Measurements from ENCODE around the gene STUB1.

Gene STUB1

DNA sequence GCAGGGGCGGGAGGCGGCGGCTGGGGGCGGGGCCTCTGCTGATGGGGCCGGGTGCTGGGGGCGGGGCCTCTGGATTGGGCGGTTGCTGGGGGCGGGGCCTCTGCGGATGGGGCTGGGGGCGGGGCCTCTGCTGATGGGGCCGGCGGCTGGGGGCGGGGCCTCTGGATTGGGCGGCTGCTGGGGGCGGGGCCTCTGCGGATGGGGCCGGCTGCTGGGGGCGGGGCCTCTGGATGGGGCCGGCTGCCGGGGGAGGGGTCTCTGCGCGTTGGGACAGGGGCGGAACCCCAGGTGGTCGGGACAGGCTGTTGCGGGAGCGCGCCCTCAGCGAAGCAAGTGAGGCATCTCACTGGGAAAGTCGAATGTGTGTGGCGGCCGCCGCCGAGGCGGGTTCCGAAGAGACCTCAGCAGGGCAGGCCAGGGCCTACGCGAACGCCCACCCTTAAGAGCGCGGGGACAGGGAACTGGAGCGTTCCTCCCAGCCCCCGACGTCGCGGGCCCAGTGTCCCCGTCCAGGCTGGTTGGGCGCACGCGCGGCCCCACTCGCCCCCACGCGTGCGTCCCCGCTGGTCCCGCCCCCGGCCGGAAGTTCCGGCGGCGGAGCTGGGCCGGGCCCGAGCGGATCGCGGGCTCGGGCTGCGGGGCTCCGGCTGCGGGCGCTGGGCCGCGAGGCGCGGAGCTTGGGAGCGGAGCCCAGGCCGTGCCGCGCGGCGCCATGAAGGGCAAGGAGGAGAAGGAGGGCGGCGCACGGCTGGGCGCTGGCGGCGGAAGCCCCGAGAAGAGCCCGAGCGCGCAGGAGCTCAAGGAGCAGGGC is at the start of gene STUB1:
Gene STUB1, plus strand, starts transcription at position 597 of the 811 bp plus-strand sequence. Its CDS starts 116 bp downstream, at position 713.
- peak; percentile 78 to 92 for DNase-seq

GRCh38 chr16:630815-631405 is 49.3 kb upstream of the STUB1 start, which contains the start of gene WFIKKN1:
Gene WFIKKN1 (plus strand): TSS chr16:630985. CDS start chr16:631254, 269 bp downstream.
- no peak for DNase-seq

DNA sequence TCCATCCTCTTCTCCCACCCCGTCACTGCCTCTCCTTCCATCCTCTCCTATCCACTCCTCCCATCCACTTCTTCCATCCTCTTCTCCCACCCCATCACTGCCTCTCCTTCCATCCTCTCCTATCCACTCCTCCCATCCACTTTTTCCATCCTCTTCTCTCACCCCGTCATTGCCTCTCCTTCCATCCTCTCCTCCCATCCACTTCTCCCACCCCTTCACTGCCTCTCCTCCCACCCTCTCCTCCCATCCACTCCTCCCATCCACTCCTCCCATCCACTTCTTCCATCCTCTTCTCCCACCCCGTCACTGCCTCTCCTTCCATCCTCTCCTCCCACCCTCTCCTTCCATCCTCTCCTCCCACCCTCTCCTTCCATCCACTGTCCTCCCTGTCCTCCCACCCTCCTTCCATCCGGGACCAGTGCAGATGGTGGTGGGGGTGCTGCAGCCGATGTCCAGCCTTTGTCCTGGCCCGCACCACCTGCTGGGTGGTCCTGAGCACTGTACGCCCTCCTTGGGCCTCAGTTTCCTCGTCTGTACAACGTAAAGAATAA is 48.3 kb upstream of the STUB1 start:
- no peak for DNase-seq

DNA sequence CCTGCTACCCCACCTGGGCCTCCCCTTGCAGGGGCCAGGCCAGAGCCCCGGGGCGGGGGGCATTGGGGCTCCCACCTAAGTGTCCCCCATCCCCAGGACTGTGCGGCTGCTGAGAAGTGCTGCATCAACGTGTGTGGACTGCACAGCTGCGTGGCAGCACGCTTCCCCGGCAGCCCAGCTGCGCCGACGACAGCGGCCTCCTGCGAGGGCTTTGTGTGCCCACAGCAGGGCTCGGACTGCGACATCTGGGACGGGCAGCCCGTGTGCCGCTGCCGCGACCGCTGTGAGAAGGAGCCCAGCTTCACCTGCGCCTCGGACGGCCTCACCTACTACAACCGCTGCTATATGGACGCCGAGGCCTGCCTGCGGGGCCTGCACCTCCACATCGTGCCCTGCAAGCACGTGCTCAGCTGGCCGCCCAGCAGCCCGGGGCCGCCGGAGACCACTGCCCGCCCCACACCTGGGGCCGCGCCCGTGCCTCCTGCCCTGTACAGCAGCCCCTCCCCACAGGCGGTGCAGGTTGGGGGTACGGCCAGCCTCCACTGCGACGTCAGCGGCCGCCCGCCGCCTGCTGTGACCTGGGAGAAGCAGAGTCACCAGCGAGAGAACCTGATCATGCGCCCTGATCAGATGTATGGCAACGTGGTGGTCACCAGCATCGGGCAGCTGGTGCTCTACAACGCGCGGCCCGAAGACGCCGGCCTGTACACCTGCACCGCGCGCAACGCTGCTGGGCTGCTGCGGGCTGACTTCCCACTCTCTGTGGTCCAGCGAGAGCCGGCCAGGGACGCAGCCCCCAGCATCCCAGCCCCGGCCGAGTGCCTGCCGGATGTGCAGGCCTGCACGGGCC is 47.5 kb upstream of the STUB1 start:
- DNase-seq = no peak

- no peak for DNase-seq
Measured at GRCh38 chr16:633336-634050, 46.7 kb upstream of the STUB1 start.

- DNase-seq = no peak
Measured at GRCh38 chr16:634051-634670, 46.0 kb upstream of the STUB1 start.

GRCh38 chr16:634996-635395 is 45.2 kb upstream of the STUB1 start:
- DNase-seq = no peak

DNA sequence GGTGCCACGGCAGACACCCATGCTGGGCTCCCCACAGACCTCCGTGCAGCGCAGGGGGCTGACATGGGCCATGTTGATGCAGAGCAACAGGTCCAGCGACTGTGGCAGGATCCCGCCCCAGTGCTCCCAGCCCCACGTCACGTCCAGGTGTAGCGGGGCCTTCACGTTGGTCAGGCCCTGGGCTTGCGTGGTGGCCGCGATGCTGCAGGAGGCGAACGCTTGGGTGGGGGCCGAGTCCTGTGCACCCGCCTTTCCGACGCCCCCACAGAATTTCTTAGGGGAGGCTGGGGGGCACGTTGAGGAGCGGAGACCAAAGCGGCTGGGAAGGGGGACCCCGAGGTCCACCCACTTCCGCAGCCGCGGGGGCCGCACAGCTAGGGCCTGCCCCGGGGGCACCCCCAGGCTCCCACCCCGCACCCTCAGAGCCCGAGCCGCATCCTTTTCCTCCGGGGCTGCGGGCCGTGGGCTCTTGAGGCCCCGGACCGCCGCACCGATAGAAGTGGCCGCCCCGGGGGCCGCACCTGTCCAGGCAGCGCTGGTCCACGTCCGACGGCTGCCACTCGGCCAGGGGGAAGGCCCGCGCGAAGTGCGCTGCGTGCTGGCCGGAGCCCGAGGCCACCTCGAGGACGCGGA is 44.5 kb upstream of the STUB1 start:
- no peak for DNase-seq

GRCh38 chr16:636206-637080 is 43.8 kb upstream of the STUB1 start, which contains the start of gene METTL26:
Gene METTL26 (minus strand): TSS chr16:636305. CDS start chr16:636290, 15 bp downstream.
- DNase-seq = peak; percentile 80 to 95

DNA sequence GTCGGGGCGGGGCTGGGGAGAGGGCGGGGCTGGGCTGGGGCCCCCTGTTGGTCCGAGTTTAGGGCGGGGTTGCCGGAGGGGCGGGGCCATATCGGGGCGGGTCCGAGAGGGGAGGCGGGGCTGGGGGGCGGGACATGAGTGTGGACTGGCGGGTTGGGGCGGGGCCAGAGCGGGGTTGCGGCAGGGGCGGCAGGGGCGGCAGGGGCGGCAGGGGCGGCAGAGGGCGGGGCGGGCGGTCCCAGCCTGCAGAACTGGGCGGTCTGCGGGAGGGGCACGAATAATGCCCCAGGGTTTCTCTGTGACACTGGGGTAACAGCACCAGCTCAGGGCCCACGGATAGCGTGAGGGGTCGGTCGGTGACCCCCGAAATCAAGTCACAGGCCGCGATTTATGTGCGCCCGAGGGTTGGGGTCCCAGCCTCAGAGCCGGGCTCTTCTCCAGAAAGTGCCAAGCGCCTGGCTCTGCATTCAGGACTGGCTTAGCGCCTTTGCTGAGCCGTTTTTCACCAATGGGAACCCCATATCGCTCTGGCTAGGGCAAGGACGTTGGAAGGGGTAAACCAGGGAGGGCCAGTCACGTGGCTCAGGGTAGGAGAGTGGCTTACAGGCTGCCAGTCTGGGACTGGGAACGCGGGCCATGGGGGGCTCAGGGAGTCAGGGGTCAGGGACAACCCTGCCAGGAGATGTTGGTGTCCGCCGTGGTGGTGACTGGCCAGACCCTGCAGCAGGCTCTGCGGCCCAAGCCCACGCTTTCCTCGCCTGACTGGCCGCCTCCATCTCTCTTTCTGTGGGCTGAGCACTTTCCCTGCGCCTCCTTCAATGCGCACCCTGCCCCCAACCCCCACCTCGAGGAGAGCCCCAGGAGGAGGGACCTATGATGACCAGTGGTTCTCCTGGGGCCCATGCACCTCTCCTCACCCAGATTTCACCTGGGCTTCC is 42.9 kb upstream of the STUB1 start:
- DNase-seq = peak; percentile 80 to 90

DNA sequence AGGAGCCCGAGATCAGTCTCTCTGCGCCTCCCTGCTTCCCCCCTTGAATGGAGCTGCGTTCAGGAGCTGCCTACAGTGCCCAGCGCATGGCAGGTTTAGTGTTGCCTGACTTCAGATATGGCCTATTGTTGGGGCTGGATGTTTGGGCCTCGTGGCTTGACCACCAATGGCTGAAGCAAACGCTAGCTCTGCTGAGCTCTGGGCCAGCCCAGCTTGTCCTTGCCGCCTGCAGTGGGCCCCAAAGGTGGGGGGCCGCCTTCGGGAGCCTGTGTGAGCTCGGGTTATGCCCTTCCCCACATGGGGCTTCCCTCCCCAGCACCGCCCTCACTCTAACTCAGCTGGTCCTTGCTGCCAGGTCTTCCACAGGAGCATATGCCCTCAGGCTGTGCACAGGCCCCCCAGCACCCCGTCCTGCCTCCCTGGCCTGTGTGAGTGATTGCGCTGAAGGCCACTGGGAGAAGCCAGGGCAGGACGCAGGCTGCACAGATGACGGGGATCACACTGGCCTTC is 42.1 kb upstream of the STUB1 start:
- no peak for DNase-seq

- DNase-seq = no peak
Measured at GRCh38 chr16:638836-639235, 41.4 kb upstream of the STUB1 start.

DNA sequence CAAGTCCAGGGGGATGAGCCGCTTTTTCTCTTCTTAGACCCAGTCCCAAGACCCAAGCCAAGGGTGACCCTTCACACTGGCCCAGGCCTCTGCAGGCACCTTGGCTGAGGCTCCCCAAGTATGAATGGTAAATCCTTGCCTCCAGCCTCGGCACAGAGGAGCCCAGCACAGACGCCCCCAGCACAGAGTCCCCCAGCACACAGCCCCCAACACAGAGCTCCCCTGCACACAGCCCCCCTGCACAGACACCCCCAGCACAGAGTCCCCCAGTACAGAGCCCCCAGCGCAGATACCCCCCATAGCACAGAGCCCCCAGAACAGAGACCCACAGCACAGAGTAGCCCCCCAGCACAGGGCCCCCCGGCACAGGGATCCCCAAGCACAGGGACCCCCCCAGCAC is 39.6 kb upstream of the STUB1 start:
- no peak for DNase-seq

DNA sequence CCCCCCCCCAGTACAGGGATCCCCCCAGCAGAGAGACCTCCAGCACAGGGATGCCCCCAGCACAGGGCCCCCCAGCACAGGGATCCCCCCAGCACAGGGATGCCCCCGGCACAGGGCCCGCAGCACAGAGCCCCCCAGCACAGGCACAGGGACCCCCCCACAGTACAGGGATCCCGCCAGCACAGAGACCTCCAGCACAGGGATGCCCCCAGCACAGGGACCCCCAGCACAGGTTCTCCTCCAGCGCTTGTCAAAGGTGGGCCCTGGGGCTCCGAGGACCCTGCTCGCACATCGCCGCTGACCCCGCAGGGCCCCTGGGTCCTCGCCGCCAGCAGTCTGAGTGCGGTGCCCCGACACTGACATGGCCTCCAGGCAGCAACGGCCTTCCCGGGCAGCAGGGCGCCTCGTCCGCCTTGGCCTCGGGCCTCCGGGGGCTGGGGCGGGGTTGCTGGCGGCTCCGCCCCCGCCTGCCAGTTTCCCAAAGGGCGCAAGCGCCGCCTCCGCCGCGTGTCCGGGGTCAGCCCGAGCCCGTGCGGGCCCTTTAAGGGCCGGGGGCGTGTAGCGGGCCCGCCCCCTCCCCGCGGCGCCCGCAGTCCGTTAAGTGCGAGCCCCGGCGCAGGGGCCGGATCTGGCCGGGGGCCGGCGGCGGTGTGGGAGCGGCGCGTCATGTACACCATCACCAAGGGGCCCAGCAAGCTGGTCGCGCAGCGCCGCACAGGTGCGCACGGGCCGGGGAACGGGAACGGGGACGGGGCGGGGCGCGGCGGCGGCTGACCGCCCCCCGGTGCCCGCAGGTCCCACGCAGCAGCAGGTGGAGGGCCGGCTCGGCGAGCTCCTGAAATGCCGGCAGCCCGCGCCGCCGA is 38.7 kb upstream of the STUB1 start, which contains the start of gene MCRIP2:
Gene MCRIP2, plus strand, starts transcription at position 503 of the 863 bp plus-strand sequence. Its CDS starts 164 bp downstream, at position 667.
- DNase-seq = peak; percentile 26 to 87

DNA sequence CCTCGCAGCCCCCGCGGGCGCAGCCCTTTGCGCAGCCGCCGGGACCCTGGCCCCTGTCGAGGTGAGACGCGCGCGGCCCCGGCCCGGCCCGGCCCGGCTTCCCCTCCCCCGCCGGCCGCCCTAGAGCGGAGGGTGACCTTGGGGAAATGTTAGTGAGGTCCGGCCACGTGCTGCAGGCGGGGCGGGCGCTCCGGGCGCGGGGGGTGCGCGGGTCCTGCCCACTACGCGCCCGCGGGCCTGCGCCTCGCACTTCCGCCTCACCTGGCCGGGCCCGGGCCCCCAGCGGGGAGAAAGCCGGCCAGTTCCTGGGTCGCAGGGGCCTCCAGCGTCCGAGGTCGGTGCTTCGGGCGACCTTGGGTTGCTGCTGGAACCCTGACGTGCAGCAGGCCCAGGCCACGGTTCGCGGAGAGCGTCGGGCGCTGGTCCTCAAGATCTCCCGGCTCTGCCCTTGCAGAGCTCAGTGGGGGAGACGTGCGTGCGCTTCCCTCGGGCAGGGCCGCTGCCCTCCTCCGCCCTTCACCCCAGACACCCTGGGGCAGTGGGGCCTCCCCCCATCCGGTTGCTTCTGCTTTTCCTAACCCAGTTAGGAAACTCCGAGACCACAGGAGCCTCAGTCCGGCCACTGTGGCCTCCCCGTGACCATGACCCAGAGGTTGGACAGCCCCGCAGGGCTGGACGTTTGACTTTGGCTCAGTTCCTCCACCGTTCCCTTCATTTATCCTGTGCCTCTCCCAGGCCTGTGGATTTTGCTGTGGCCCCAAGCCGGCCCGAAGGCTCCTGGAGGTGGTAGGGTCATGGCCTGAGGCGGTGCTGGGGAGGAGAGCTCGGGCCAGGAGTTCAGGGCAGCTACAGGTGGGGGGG is 37.8 kb upstream of the STUB1 start:
- no peak for DNase-seq

DNA sequence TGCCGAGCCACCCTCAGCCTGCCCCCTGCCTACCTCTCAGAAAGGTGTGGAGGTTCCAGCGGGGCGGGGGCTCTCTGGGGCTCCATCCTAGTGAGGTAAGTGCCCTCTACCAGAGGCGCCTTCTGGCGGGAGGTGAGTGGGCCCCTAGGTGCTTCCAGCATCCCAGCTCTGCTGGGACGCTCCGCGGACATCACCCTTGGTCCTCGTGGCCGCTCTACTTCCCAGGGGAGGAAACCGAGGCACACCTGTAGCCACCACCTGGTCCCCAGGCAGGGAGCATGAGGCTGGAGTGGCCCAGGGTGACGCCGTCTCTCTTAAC is 37.2 kb upstream of the STUB1 start:
- no peak for DNase-seq

DNA sequence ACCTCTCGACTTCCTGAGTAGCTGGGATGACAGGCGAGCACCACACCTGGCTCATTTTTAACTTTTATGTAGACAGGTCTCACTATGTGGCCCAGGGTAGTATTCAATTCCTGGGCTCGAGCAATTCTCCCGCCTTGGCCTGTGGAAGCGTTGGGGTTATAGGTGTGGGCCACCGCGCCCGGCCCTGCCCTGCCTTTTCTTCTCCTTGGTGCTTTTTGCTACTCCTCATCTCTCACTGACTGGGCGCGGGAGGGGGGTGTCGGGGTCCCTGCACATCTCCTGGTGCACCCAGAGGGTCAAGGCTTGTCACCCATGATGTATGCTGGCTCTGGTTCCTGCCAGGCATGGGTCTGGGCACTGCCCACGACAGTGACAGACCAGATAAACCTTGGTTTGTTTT is 35.7 kb upstream of the STUB1 start:
- DNase-seq = no peak

All from NCI-H446 (cell line).